Measurements from ENCODE around the gene EFCAB8. TPM values are rescaled to one million over a fixed set of nuclear protein-coding genes. Genes with fewer than 3 reads are reported as not detected.

The EFCAB8 gene
- total RNA-seq, 1 donor from 2014 or later, result not detected

DNA sequence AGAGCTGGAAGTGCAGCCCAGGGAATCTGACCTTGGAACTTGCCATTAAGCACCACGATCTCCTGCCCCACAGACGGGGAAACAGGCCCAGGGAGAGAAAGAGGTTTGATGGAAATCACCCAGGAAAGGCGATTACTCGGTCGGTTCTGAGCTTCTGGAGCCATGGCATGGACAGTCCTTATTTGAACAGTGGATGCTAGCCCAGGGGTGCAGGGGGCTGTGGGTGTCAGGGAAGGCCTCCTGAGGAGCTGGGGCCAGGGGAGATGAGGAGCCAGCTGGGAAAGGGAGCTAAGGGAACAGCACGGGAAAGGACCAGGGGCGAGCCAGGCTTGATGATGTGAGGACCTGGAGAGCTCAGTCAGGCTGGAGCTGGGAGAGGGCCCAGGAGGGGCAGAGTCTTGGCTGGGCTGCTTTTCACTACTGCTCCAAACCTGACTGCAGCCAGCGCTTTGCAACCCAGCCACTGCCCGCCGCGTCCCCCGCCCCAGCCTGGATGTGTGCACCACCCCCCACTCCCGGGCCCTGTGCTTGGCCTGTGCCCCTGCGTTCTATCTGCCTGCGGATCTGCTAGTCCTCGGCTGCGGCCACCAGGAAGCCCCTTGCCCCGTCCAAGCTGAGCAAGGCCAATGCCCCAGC, 127.7 kb downstream of the EFCAB8 start:
- DNase-seq (ENCODE audit: low read depth), result no peak
- TF ChIP-seq CTCF (conservative IDR thresholded peaks at IDR 0.05; ENCODE audit: low read depth, low read length), result no peak
- H3K4me3 ChIP-seq (ENCODE audit: low read depth, low read length), result no peak overlapping the region

DNA sequence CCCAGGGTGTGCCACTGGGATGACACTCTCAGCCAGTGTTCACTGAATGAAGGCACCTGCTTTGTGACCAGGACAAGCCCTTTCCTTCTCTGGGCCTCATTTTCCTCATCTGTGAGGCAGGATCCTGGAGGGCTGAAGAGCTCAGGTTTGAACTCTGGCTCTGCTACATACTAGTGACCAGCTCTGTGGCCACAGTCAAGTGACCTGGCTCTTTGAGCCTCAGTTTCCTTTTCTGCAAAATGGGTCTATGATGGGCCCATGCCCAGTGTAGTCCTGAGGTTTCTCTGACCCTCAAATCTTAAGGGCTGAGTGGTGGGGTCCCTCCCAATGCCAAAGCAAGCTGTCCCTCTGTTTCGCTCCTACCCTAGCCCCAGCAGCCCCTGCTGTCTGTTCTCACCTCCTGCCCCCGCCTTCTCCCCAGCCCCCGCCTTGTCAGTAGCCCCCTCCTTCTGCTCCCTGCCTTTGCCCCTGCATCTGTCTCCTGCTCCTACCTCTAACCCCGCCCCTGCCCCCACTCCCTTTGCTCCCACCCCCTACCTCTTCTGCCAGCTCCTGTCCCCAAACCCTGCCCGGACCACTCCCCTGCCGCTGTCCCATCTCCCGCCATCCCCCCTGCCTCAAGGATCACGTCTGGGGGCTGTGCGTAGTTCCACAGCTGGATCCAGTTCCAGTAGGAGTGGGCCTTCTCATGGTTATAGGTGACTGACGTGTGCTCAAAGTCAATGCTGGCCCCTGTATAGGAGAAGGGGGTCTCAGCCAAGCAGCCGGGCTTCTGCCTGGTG, 128.5 kb downstream of the EFCAB8 start:
- no peak for TF ChIP-seq CTCF (conservative IDR thresholded peaks at IDR 0.05; ENCODE audit: low read depth, low read length)
- no peak for DNase-seq (ENCODE audit: low read depth)
- H3K4me3 ChIP-seq (ENCODE audit: low read depth, low read length), result no peak overlapping the region

DNA sequence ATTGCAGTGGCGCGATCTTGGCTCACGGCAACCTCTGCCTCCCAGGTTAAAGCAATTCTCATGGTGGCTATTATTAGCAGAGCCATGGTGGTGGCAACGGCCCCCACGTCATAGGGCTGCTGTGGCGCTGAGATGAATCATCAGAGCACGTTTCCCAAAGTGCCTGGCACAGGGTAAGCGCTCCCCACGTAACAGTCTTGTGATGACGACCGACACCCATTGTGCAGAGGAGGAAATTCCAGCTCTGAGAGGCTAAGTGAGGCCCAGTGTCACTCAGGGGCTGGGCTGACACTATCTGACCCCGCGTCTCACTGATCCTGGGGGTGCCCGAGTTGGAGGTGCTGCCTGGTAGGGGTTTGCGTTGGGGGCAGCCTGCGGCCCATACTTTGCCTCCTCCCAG, 129.3 kb downstream of the EFCAB8 start:
- no peak for TF ChIP-seq CTCF (conservative IDR thresholded peaks at IDR 0.05; ENCODE audit: low read depth, low read length)
- no peak for DNase-seq (ENCODE audit: low read depth)

GRCh38 chr20:32989507-32990283, 131.0 kb downstream of the EFCAB8 start:
- H3K4me3 ChIP-seq (ENCODE audit: low read depth, low read length), result no peak overlapping the region
- TF ChIP-seq CTCF (conservative IDR thresholded peaks at IDR 0.05; ENCODE audit: low read depth, low read length), result no peak
- no peak for DNase-seq (ENCODE audit: low read depth)

More for the DNA sequence above, 129.3 kb downstream of the EFCAB8 start:
- no peak overlapping the region for H3K4me3 ChIP-seq (ENCODE audit: low read depth, low read length)

- TF ChIP-seq CTCF (conservative IDR thresholded peaks at IDR 0.05; ENCODE audit: low read depth, low read length), result no peak
- no peak for DNase-seq (ENCODE audit: low read depth)
- no peak overlapping the region for H3K4me3 ChIP-seq (ENCODE audit: low read depth, low read length)
Observed at GRCh38 chr20:32990426-32990825, 131.7 kb downstream of the EFCAB8 start.

GRCh38 chr20:32991383-32991782, 132.7 kb downstream of the EFCAB8 start:
- no peak for TF ChIP-seq CTCF (conservative IDR thresholded peaks at IDR 0.05; ENCODE audit: low read depth, low read length)
- no peak for DNase-seq (ENCODE audit: low read depth)
- no peak overlapping the region for H3K4me3 ChIP-seq (ENCODE audit: low read depth, low read length)
